ENCODE measurements around the gene MCU. TPM values are rescaled to one million over a fixed set of nuclear protein-coding genes. Genes with fewer than 3 reads are reported as not detected.

Gene MCU
- polyA plus RNA-seq, 1 donor (not counting 4 experiments of a cell fraction or from before 2014, with no cell fraction given): 103 TPM

- peak overlapping the region; percentile 47 for H3K9ac ChIP-seq (ENCODE audit: control insufficient read depth, extremely low read depth, insufficient read depth, low read length)
- peaks cover 19% of the 10 kb centered on the region for H3K4me1 ChIP-seq (ENCODE audit: control insufficient read depth, extremely low read depth, insufficient read depth, low read length)
- peak overlapping the region; percentile 68 for H2AFZ ChIP-seq (ENCODE audit: control insufficient read depth, low read length)
- peak overlapping the region; percentile 76 for H3K27ac ChIP-seq (ENCODE audit: control insufficient read depth, insufficient read depth, low read length)
- H4K20me1 ChIP-seq (ENCODE audit: control insufficient read depth, extremely low read depth, insufficient read depth, low read length): no peaks in the 10 kb centered on the region
- FAIRE-seq (peak; percentile 44), DNase-seq (ENCODE audit: low read depth, low spot score) (no peak)
- no peaks in the 10 kb centered on the region for H3K27me3 ChIP-seq (ENCODE audit: control insufficient read depth, extremely low read depth, insufficient read depth, low read length)
- H3K9me3 ChIP-seq (ENCODE audit: control insufficient read depth, low read depth, low read length): no peaks in the 10 kb centered on the region
- H3K4me2 ChIP-seq (ENCODE audit: control insufficient read depth, extremely low read depth, insufficient read depth, low read depth, low read length): peak overlapping the region; percentile 70
- H3K79me2 ChIP-seq (ENCODE audit: control insufficient read depth, insufficient read depth, low read length): no peaks in the 10 kb centered on the region
- dilution Hi-C loops (cut with MboI; ENCODE audit: extremely low pct_ligation_motif_present, low sequenced_read_pairs): no loop called here
- peaks cover 2 to 3% of the 10 kb centered on the region in 2 experiments for H3K36me3 ChIP-seq (ENCODE audit: control insufficient read depth in 2 of 2, extremely low read depth in 1 of 2, insufficient read depth in 2 of 2, low read length in 2 of 2)
- TF ChIP-seq EZH2 (IDR thresholded peaks at IDR 0.05; ENCODE audit: low read length) (no peak), CTCF (optimal IDR thresholded peaks at IDR 0.05 in 1 of 3, IDR thresholded peaks at IDR 0.05 in 1 of 3, conservative IDR thresholded peaks at IDR 0.05 in 1 of 3; ENCODE audit: extremely low read depth in 1 of 3, insufficient read depth in 2 of 3, low read length in 3 of 3) (no peak)
- no peaks in the 10 kb centered on the region for H3K9me1 ChIP-seq (ENCODE audit: control insufficient read depth, extremely low read depth, insufficient read depth, low read length)
- H3K4me3 ChIP-seq (ENCODE audit: control insufficient read depth in 2 of 3, extremely low read depth in 1 of 3, insufficient read depth in 2 of 3, low read depth in 1 of 3, low read length in 3 of 3): peak overlapping the region in 1 of 3 experiments; percentile 46
Measured at GRCh38 chr10:72840319-72840718, 148.4 kb downstream of the MCU start.

- H3K9me3 ChIP-seq (ENCODE audit: control insufficient read depth, low read depth, low read length): no peaks in the 10 kb centered on the region
- no peaks in the 10 kb centered on the region for H3K79me2 ChIP-seq (ENCODE audit: control insufficient read depth, insufficient read depth, low read length)
- H3K27me3 ChIP-seq (ENCODE audit: control insufficient read depth, extremely low read depth, insufficient read depth, low read length): no peaks in the 10 kb centered on the region
- H3K4me3 ChIP-seq (ENCODE audit: control insufficient read depth in 2 of 3, extremely low read depth in 1 of 3, insufficient read depth in 2 of 3, low read depth in 1 of 3, low read length in 3 of 3): no peak overlapping the region
- TF ChIP-seq CTCF (optimal IDR thresholded peaks at IDR 0.05 in 1 of 3, IDR thresholded peaks at IDR 0.05 in 1 of 3, conservative IDR thresholded peaks at IDR 0.05 in 1 of 3; ENCODE audit: extremely low read depth in 1 of 3, insufficient read depth in 2 of 3, low read length in 3 of 3) (no peak), EZH2 (IDR thresholded peaks at IDR 0.05; ENCODE audit: low read length) (no peak)
- H3K9ac ChIP-seq (ENCODE audit: control insufficient read depth, extremely low read depth, insufficient read depth, low read length): no peak overlapping the region
- H3K27ac ChIP-seq (ENCODE audit: control insufficient read depth, insufficient read depth, low read length): no peak overlapping the region
- H3K36me3 ChIP-seq (ENCODE audit: control insufficient read depth in 2 of 2, extremely low read depth in 1 of 2, insufficient read depth in 2 of 2, low read length in 2 of 2): no peaks in the 10 kb centered on the region
- no peaks in the 10 kb centered on the region for H4K20me1 ChIP-seq (ENCODE audit: control insufficient read depth, extremely low read depth, insufficient read depth, low read length)
- H3K4me1 ChIP-seq (ENCODE audit: control insufficient read depth, extremely low read depth, insufficient read depth, low read length): peaks cover 28% of the 10 kb centered on the region
- peak overlapping the region; percentile 26 for H3K4me2 ChIP-seq (ENCODE audit: control insufficient read depth, extremely low read depth, insufficient read depth, low read depth, low read length)
- DNase-seq (ENCODE audit: low read depth, low spot score): no peak
- no peaks in the 10 kb centered on the region for H3K9me1 ChIP-seq (ENCODE audit: control insufficient read depth, extremely low read depth, insufficient read depth, low read length)
- dilution Hi-C loops (cut with MboI; ENCODE audit: extremely low pct_ligation_motif_present, low sequenced_read_pairs): no loop called here
- FAIRE-seq: peak; percentile 44
- H2AFZ ChIP-seq (ENCODE audit: control insufficient read depth, low read length): no peak overlapping the region
Measured at GRCh38 chr10:72841487-72841886, 149.5 kb downstream of the MCU start.

All from keratinocyte (primary cell).